ENCODE results near the gene SNX20. TPM values are rescaled to one million over a fixed set of nuclear protein-coding genes. Genes with fewer than 3 reads are reported as not detected.

The SNX20 gene
- total and polyA plus RNA-seq, 2 of the 4 experiments (the other 2 are of a cell fraction), result not detected

DNA sequence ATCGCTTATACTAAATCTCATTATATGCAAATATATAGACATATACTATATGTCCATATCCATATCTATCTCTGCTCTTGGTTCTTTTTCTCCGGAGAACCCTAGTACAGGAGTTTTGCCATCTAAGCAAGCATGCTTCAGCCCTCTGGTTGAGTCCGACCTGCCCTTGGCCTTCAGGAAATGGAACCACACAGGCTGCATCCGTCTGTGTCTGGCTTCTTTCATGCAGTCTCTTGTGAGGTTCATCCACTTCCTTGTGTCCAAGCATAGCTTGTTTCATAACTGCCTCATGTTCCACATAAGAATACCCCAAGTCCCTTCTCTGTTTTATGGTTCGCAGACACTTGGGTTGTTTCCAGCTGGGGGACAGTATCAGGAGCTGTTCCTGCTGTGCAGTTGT, 16.8 kb downstream of the SNX20 start:
- no peak for ATAC-seq (ENCODE audit: low read depth)
- Histone ChIP-seq H3K27me3 (ENCODE audit: control insufficient read depth, insufficient read depth, low read length) (no peaks in the 10 kb centered on the region; the same call in 1 of the 2 replicates), H3K4ac (ENCODE audit: low read depth, low read length) (no peak overlapping the region), H3K18ac (ENCODE audit: low read depth, low read length) (no peak overlapping the region), H3K27ac (ENCODE audit: insufficient read depth, low read length) (no peak overlapping the region), H2BK15ac (ENCODE audit: low read depth, low read length) (no peak overlapping the region), H3K79me1 (ENCODE audit: low read depth in 1 of 2, low read length in 2 of 2) (no peaks in the 10 kb centered on the region), H2BK20ac (ENCODE audit: low read depth, low read length) (no peak overlapping the region), H3K36me3 (ENCODE audit: control insufficient read depth, insufficient read depth, low read length) (no peaks in the 10 kb centered on the region), H2BK5ac (ENCODE audit: low read depth, low read length, poor library complexity, severe bottlenecking) (no peak overlapping the region), H3K9me3 (ENCODE audit: control insufficient read depth, insufficient read depth, low read length) (no peaks in the 10 kb centered on the region; the same call in 1 of the 2 replicates), H3K14ac (replicated peaks; ENCODE audit: low read depth, low read length) (no peak overlapping the region), H4K91ac (ENCODE audit: insufficient read depth, low read depth, low read length) (no peak overlapping the region), H2BK120ac (ENCODE audit: low read depth, low read length) (no peak overlapping the region), H3K4me1 (ENCODE audit: control insufficient read depth, insufficient read depth, low read length) (no peaks in the 10 kb centered on the region), H2AK9ac (replicated peaks; ENCODE audit: low read depth, low read length, poor library complexity) (no peak overlapping the region), H3K9me1 (ENCODE audit: insufficient read depth, low read length) (no peaks in the 10 kb centered on the region), H4K5ac (ENCODE audit: low read depth, low read length) (no peak overlapping the region), H4K8ac (ENCODE audit: low read depth in 2 of 2, low read length in 2 of 2) (no peak overlapping the region), H3K4me2 (ENCODE audit: low read depth, low read length) (no peak overlapping the region), H4K20me1 (ENCODE audit: insufficient read depth, low read length) (no peaks in the 10 kb centered on the region), H3K4me3 (ENCODE audit: insufficient read depth, low read depth, low read length) (no peak overlapping the region), H2AFZ (replicated peaks; ENCODE audit: low read length, poor library complexity) (no peak overlapping the region), H3K56ac (ENCODE audit: extremely low read depth, insufficient read depth, low read length) (no peak overlapping the region), H3K9ac (ENCODE audit: low read depth, low read length) (no peak overlapping the region), H3K23ac (ENCODE audit: low read depth, low read length) (no peak overlapping the region), H2AK5ac (ENCODE audit: low read depth, low read length) (no peak overlapping the region)
- no peak for DNase-seq
- POLR2A ChIA-PET (ENCODE audit: unreplicated experiment), result no interaction called here
- CTCF ChIA-PET, result interaction anchor here (1.7 kb wide), 1 partner anchor 11 kb away, joined by 11 read pairs; no protein-coding TSS in a partner anchor
- dilution Hi-C loops (cut with HindIII; ENCODE audit: low sequenced_read_pairs, unreplicated experiment) (no loop called here), in situ Hi-C loops (cut with MboI; ENCODE audit: low sequenced_read_pairs) (loop anchor here (10.0 to 25.0 kb wide), 2 partner anchors 289 to 452 kb away; no protein-coding TSS in a partner anchor), intact Hi-C loops (cut with micrococcal nuclease) (loop anchor here (2.0 kb wide), 2 partner anchors 77 to 639 kb away; partner anchors contain the start of gene CNEP1R1)
- no peak for TF ChIP-seq MAFK (IDR thresholded peaks at IDR 0.05; ENCODE audit: low read depth, low read length)
- TF ChIP-seq, protein P1, sequence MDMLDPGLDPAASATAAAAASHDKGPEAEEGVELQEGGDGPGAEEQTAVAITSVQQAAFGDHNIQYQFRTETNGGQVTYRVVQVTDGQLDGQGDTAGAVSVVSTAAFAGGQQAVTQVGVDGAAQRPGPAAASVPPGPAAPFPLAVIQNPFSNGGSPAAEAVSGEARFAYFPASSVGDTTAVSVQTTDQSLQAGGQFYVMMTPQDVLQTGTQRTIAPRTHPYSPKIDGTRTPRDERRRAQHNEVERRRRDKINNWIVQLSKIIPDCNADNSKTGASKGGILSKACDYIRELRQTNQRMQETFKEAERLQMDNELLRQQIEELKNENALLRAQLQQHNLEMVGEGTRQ (IDR thresholded peaks at IDR 0.05; ENCODE audit: low read depth, low read length), result no peak
- TF ChIP-seq BHLHE40 (IDR thresholded peaks at IDR 0.05; ENCODE audit: low read depth, low read length), result no peak
- no peak for TF ChIP-seq RFX5 (IDR thresholded peaks at IDR 0.05; ENCODE audit: low read depth, low read length)
- no peak for TF ChIP-seq SMC3 (IDR thresholded peaks at IDR 0.05; ENCODE audit: low read depth, low read length)
- TF ChIP-seq RCOR1 (IDR thresholded peaks at IDR 0.05; ENCODE audit: insufficient replicate concordance, low read length), result no peak
- no peak for TF ChIP-seq CHD1 (IDR thresholded peaks at IDR 0.05; ENCODE audit: low read depth, low read length)
- no peak for TF ChIP-seq MAZ (IDR thresholded peaks at IDR 0.05; ENCODE audit: borderline replicate concordance, low read depth, low read length)
- TF ChIP-seq RAD21 (IDR thresholded peaks at IDR 0.05; ENCODE audit: low read length), result no peak
- no peak for TF ChIP-seq FOS (IDR thresholded peaks at IDR 0.05; ENCODE audit: low read depth, low read length)
- TF ChIP-seq MXI1 (IDR thresholded peaks at IDR 0.05; ENCODE audit: borderline replicate concordance, low read depth, low read length), result no peak
- no peak for TF ChIP-seq CEBPB (IDR thresholded peaks at IDR 0.05; ENCODE audit: low read depth, low read length)
- TF ChIP-seq, protein P2, sequence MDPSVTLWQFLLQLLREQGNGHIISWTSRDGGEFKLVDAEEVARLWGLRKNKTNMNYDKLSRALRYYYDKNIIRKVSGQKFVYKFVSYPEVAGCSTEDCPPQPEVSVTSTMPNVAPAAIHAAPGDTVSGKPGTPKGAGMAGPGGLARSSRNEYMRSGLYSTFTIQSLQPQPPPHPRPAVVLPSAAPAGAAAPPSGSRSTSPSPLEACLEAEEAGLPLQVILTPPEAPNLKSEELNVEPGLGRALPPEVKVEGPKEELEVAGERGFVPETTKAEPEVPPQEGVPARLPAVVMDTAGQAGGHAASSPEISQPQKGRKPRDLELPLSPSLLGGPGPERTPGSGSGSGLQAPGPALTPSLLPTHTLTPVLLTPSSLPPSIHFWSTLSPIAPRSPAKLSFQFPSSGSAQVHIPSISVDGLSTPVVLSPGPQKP (IDR thresholded peaks at IDR 0.05; ENCODE audit: borderline replicate concordance, low read depth, low read length), result no peak
- no peak for TF ChIP-seq POLR2A (IDR thresholded peaks at IDR 0.05; ENCODE audit: low read depth, low read length)
- TF ChIP-seq, protein P3, sequence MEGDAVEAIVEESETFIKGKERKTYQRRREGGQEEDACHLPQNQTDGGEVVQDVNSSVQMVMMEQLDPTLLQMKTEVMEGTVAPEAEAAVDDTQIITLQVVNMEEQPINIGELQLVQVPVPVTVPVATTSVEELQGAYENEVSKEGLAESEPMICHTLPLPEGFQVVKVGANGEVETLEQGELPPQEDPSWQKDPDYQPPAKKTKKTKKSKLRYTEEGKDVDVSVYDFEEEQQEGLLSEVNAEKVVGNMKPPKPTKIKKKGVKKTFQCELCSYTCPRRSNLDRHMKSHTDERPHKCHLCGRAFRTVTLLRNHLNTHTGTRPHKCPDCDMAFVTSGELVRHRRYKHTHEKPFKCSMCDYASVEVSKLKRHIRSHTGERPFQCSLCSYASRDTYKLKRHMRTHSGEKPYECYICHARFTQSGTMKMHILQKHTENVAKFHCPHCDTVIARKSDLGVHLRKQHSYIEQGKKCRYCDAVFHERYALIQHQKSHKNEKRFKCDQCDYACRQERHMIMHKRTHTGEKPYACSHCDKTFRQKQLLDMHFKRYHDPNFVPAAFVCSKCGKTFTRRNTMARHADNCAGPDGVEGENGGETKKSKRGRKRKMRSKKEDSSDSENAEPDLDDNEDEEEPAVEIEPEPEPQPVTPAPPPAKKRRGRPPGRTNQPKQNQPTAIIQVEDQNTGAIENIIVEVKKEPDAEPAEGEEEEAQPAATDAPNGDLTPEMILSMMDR (conservative IDR thresholded peaks at IDR 0.05; ENCODE audit: low read depth, low read length), result no peak
- TF ChIP-seq NFE2L2 (IDR thresholded peaks at IDR 0.05; ENCODE audit: low read depth, low read length), result no peak
- WGBS, 2 experiments (ENCODE audit: extremely low coverage in 2 of 2, insufficient read length in 1 of 2), result 100% methylated on average over 2 of the region's 5 CpGs; no CpG with 5 or more reads in 1 of the 2 experiments
- BruUV-seq (replicated peaks), result no TSS peak

Measured in IMR-90 (cell line).